Activated naive CD4-positive, alpha-beta T cell treated with anti-CD3 and anti-CD28 coated beads, Interleukin-2, amount 50 U/mL, for 24 hours (primary cell): ENCODE measurements around the gene SUDS3.
"Not testable (repeated sequence)": the region's sequence is repeated elsewhere in the genome, so short reads cannot be mapped to it uniquely, and the experiment has no call there.

Experiments used
- H3K27ac Mint-ChIP-seq: one replicate; pipeline ENCODE4 v1.8.0; 2021; ENCODE audit warnings: mild to moderate bottlenecking, mixed read lengths
- H3K27me3 Mint-ChIP-seq: one replicate; pipeline ENCODE4 v1.8.0; 2021; ENCODE audit warnings: mixed read lengths
- H3K36me3 Mint-ChIP-seq: one replicate; pipeline ENCODE4 v1.8.0; 2021; ENCODE audit warnings: mixed read lengths
- H3K4me1 Mint-ChIP-seq: one replicate; pipeline ENCODE4 v1.8.0; 2021; ENCODE audit warnings: mixed read lengths
- H3K4me3 Mint-ChIP-seq: one replicate; pipeline ENCODE4 v1.8.0; 2021; ENCODE audit warnings: mild to moderate bottlenecking, mixed read lengths
- H3K9me3 Mint-ChIP-seq: one replicate; pipeline ENCODE4 v1.8.0; 2021; ENCODE audit warnings: mixed read lengths

Gene SUDS3

GRCh38 chr12:118350908-118351559, 25.3 kb upstream of the SUDS3 start:
- H3K36me3 Mint-ChIP-seq = peaks cover 23% of the 10 kb centered on the region
- no peak overlapping the region for H3K27ac Mint-ChIP-seq
- peaks cover 64% of the 10 kb centered on the region for H3K4me1 Mint-ChIP-seq

GRCh38 chr12:118353721-118354120, 22.6 kb upstream of the SUDS3 start:
- H3K27me3 Mint-ChIP-seq = no peaks in the 10 kb centered on the region
- no peaks in the 10 kb centered on the region for H3K9me3 Mint-ChIP-seq
- H3K4me1 Mint-ChIP-seq = peaks cover 58% of the 10 kb centered on the region
- H3K4me3 Mint-ChIP-seq = peak overlapping the region; percentile 0
- H3K27ac Mint-ChIP-seq = no peak overlapping the region
- H3K36me3 Mint-ChIP-seq = peaks cover 16% of the 10 kb centered on the region

More at GRCh38 chr12:118350908-118351559, 25.3 kb upstream of the SUDS3 start:
- H3K9me3 Mint-ChIP-seq = no peaks in the 10 kb centered on the region
- no peak overlapping the region for H3K4me3 Mint-ChIP-seq
- no peaks in the 10 kb centered on the region for H3K27me3 Mint-ChIP-seq

- Mint-ChIP-seq H3K27ac (peak overlapping the region; percentile 59), H3K36me3 (peaks cover 16% of the 10 kb centered on the region), H3K4me1 (peaks cover 61% of the 10 kb centered on the region)
- not testable (repeated sequence) for H3K9me3 Mint-ChIP-seq, H3K27me3 Mint-ChIP-seq, H3K4me3 Mint-ChIP-seq
Measured at GRCh38 chr12:118354503-118354902, 21.9 kb upstream of the SUDS3 start.

GRCh38 chr12:118354903-118355302, 21.5 kb upstream of the SUDS3 start:
- Mint-ChIP-seq H3K4me3 (peak overlapping the region; percentile 79), H3K4me1 (peaks cover 64% of the 10 kb centered on the region)

GRCh38 chr12:118355843-118356242, 20.5 kb upstream of the SUDS3 start:
- Mint-ChIP-seq H3K4me3 (peak overlapping the region; percentile 92), H3K27ac (no peak overlapping the region)

More at GRCh38 chr12:118354903-118355302, 21.5 kb upstream of the SUDS3 start:
- H3K36me3 Mint-ChIP-seq = peaks cover 16% of the 10 kb centered on the region
- H3K27me3 Mint-ChIP-seq = no peaks in the 10 kb centered on the region
- no peaks in the 10 kb centered on the region for H3K9me3 Mint-ChIP-seq
- peak overlapping the region; percentile 84 for H3K27ac Mint-ChIP-seq

GRCh38 chr12:118356809-118357256, 19.5 kb upstream of the SUDS3 start:
- Mint-ChIP-seq H3K4me3 (peak overlapping the region; percentile 92), H3K27me3 (no peaks in the 10 kb centered on the region), H3K36me3 (peaks cover 16% of the 10 kb centered on the region), H3K4me1 (peaks cover 65% of the 10 kb centered on the region), H3K27ac (peak overlapping the region; percentile 96), H3K9me3 (no peaks in the 10 kb centered on the region)

More at GRCh38 chr12:118355843-118356242, 20.5 kb upstream of the SUDS3 start:
- peaks cover 16% of the 10 kb centered on the region for H3K36me3 Mint-ChIP-seq
- H3K9me3 Mint-ChIP-seq = no peaks in the 10 kb centered on the region
- peaks cover 64% of the 10 kb centered on the region for H3K4me1 Mint-ChIP-seq
- no peaks in the 10 kb centered on the region for H3K27me3 Mint-ChIP-seq

GRCh38 chr12:118357257-118358007, 18.9 kb upstream of the SUDS3 start:
- H3K9me3 Mint-ChIP-seq = no peaks in the 10 kb centered on the region
- H3K36me3 Mint-ChIP-seq = peaks cover 16% of the 10 kb centered on the region
- peak overlapping the region; percentile 96 for H3K27ac Mint-ChIP-seq
- H3K4me3 Mint-ChIP-seq = peak overlapping the region; percentile 92
- no peaks in the 10 kb centered on the region for H3K27me3 Mint-ChIP-seq
- H3K4me1 Mint-ChIP-seq = peaks cover 65% of the 10 kb centered on the region

- Mint-ChIP-seq H3K9me3 (no peaks in the 10 kb centered on the region), H3K27ac (peak overlapping the region; percentile 96), H3K36me3 (peaks cover 15% of the 10 kb centered on the region), H3K4me3 (peak overlapping the region; percentile 92), H3K27me3 (no peaks in the 10 kb centered on the region), H3K4me1 (peaks cover 63% of the 10 kb centered on the region)
Measured at GRCh38 chr12:118358008-118358359, 18.4 kb upstream of the SUDS3 start.

- Mint-ChIP-seq H3K4me1 (peaks cover 60% of the 10 kb centered on the region), H3K27ac (peak overlapping the region; percentile 90)
Measured at GRCh38 chr12:118358612-118359540, 17.5 kb upstream of the SUDS3 start.

GRCh38 chr12:118359541-118359915, 16.8 kb upstream of the SUDS3 start:
- Mint-ChIP-seq H3K4me3 (peak overlapping the region; percentile 92), H3K9me3 (no peaks in the 10 kb centered on the region), H3K27me3 (no peaks in the 10 kb centered on the region), H3K4me1 (peaks cover 53% of the 10 kb centered on the region), H3K36me3 (peaks cover 5% of the 10 kb centered on the region), H3K27ac (peak overlapping the region; percentile 90)

More at GRCh38 chr12:118358612-118359540, 17.5 kb upstream of the SUDS3 start:
- Mint-ChIP-seq H3K27me3 (no peaks in the 10 kb centered on the region), H3K9me3 (no peaks in the 10 kb centered on the region), H3K36me3 (peaks cover 9% of the 10 kb centered on the region), H3K4me3 (peak overlapping the region; percentile 92)

- H3K9me3 Mint-ChIP-seq = no peaks in the 10 kb centered on the region
- H3K4me1 Mint-ChIP-seq = peaks cover 45% of the 10 kb centered on the region
- no peaks in the 10 kb centered on the region for H3K36me3 Mint-ChIP-seq
- H3K4me3 Mint-ChIP-seq = no peak overlapping the region
- H3K27me3 Mint-ChIP-seq = no peaks in the 10 kb centered on the region
- H3K27ac Mint-ChIP-seq = no peak overlapping the region
Measured at GRCh38 chr12:118361092-118361404, 15.3 kb upstream of the SUDS3 start.

- Mint-ChIP-seq H3K9me3 (no peaks in the 10 kb centered on the region), H3K4me1 (peaks cover 38% of the 10 kb centered on the region), H3K27me3 (no peaks in the 10 kb centered on the region), H3K4me3 (no peak overlapping the region), H3K36me3 (no peaks in the 10 kb centered on the region), H3K27ac (no peak overlapping the region)
Measured at GRCh38 chr12:118361889-118362288, 14.5 kb upstream of the SUDS3 start.

GRCh38 chr12:118368821-118369220, 7.5 kb upstream of the SUDS3 start:
- Mint-ChIP-seq H3K36me3 (no peaks in the 10 kb centered on the region), H3K27ac (no peak overlapping the region), H3K4me1 (peaks cover 35% of the 10 kb centered on the region), H3K4me3 (no peak overlapping the region), H3K27me3 (no peaks in the 10 kb centered on the region), H3K9me3 (no peaks in the 10 kb centered on the region)

- Mint-ChIP-seq H3K9me3 (no peaks in the 10 kb centered on the region), H3K36me3 (no peaks in the 10 kb centered on the region), H3K4me1 (peaks cover 43% of the 10 kb centered on the region), H3K27me3 (no peaks in the 10 kb centered on the region), H3K27ac (no peak overlapping the region), H3K4me3 (peak overlapping the region; percentile 92)
Measured at GRCh38 chr12:118370601-118371000, 5.8 kb upstream of the SUDS3 start.
